Lung (tissue), 12 donors: ENCODE measurements around the gene GIT2. TPM values are rescaled to one million over a fixed set of nuclear protein-coding genes. Genes with fewer than 3 reads are reported as not detected.

Experiments used
- ATAC-seq: fragments of 200-7000 bp; cut with Tn5 transposase; one replicate; pipeline ENCODE4 v1.9.1; 2020; ENCODE audit warnings: moderate number of reproducible peaks; ENCODE audit not compliant: insufficient read depth, low FRiP score
- DNase-seq, 3 donors: peaks; one replicate each; pipeline ENCODE4 v3.0.0-alpha.2; 2013 to 2017
- H3K27ac ChIP-seq, 2 donors: one replicate each; pipeline ENCODE4 v1.5.1; 2013; ENCODE audit warnings: mild to moderate bottlenecking in 2 of 2, moderate library complexity in 2 of 2, control low read depth in 1 of 2, inconsistent platforms in 1 of 2, low read depth in 1 of 2, low read length in 1 of 2
- H3K27me3 ChIP-seq, 3 donors: one replicate each; pipeline ENCODE4 v1.5.1; 2013; ENCODE audit warnings: low read length in 2 of 3; ENCODE audit not compliant: control insufficient read depth in 3 of 3, insufficient read depth in 3 of 3
- H3K36me3 ChIP-seq, 4 donors: one replicate each; pipeline ENCODE4 v1.5.1; 2013; ENCODE audit warnings: low read length in 4 of 4, mild to moderate bottlenecking in 1 of 4, moderate library complexity in 1 of 4; ENCODE audit not compliant: control insufficient read depth in 4 of 4, insufficient read depth in 4 of 4
- H3K4me1 ChIP-seq, 5 donors: one replicate each; pipeline ENCODE4 v1.5.1; 2013; ENCODE audit warnings: low read length in 5 of 5, mild to moderate bottlenecking in 2 of 5, moderate library complexity in 1 of 5; ENCODE audit not compliant: control insufficient read depth in 5 of 5, insufficient read depth in 5 of 5
- H3K4me3 ChIP-seq: one replicate; pipeline ENCODE4 v1.5.1; 2013; ENCODE audit warnings: mild to moderate bottlenecking, control low read depth, moderate library complexity
- H3K9ac ChIP-seq, 2 donors: one replicate each; pipeline ENCODE4 v1.5.1; 2013; ENCODE audit warnings: low read length in 2 of 2, control low read depth in 1 of 2; ENCODE audit not compliant: insufficient read depth in 1 of 2
- H3K9me3 ChIP-seq, 4 donors: one replicate each; pipeline ENCODE4 v1.5.1; 2013; ENCODE audit warnings: low read length in 3 of 4, mild to moderate bottlenecking in 1 of 4, moderate library complexity in 1 of 4; ENCODE audit not compliant: control insufficient read depth in 4 of 4, insufficient read depth in 3 of 4
- CTCF ChIP-seq: IDR thresholded peaks from 2 replicates; pipeline ENCODE4 v1.5.1; 2012; ENCODE audit warnings: mild to moderate bottlenecking; ENCODE audit errors: control extremely low read depth, extremely low read depth
- WGBS, 2 donors: extraction: QIAGEN DNeasy Blood & Tissue Kit; methylation state at CpG; one replicate each; pipeline ENCODE4 v1.1.7; 2013; 5-methylcytosine and 5-hydroxymethylcytosine counted together
- polyA plus RNA-seq, 2 donors: library from polyadenylated mRNA; stranded (reverse); fragments of 200-250 nt; gene quantifications; one replicate each; pipeline ENCODE4 v1.2.1, GENCODE V29; 2013
- total RNA-seq, 2 donors: library from RNA; depleted of rRNA in 1 of 2; stranded (reverse); fragments of >200 nt in 1 of 2; gene quantifications; one replicate each; pipeline ENCODE4 v1.2.1, GENCODE V29; 2014 to 2021
- donor health status: control.
- donor health status: control.
- donor health status: Bipolar disorder and iron deficiency.
- donor health status: healthy.
- donor health status: DM: yes; HTN: yes; CAD: no.

The GIT2 gene
- total and polyA plus RNA-seq, 4 donors: 13.5 to 75.8 (median 40.1) TPM

- 74 to 84% methylated on average over 2 of the region's 2 CpGs for WGBS, 2 donors
- DNase-seq (no peak), ATAC-seq (no peak)
- Histone ChIP-seq H3K9me3 (no peaks in the 10 kb centered on the region), H3K27me3 (no peaks in the 10 kb centered on the region), H3K4me3 (no peak overlapping the region), H3K27ac (no peak overlapping the region), H3K36me3 (peaks cover 0 to 16% (median 10%) of the 10 kb centered on the region in 4 donors), H3K9ac (no peak overlapping the region), H3K4me1 (peaks cover 0 to 13% (median 4%) of the 10 kb centered on the region in 5 donors)
- no peak for TF ChIP-seq CTCF
Measured at GRCh38 chr12:109993091-109993490, 3.1 kb downstream of the GIT2 start.

GRCh38 chr12:109991586-109991985 lies 4.6 kb downstream of the GIT2 start:
- no peaks in the 10 kb centered on the region for H3K9me3 ChIP-seq
- H3K4me3 ChIP-seq: no peak overlapping the region
- ATAC-seq (no peak), DNase-seq (no peak)
- H3K27me3 ChIP-seq: no peaks in the 10 kb centered on the region
- H3K9ac ChIP-seq: no peak overlapping the region
- WGBS, 2 donors: 94 to 98% methylated on average over 5 of the region's 5 CpGs
- TF ChIP-seq CTCF: no peak
- no peak overlapping the region for H3K27ac ChIP-seq
- H3K36me3 ChIP-seq: peaks cover 5 to 16% (median 13%) of the 10 kb centered on the region in 4 donors
- peaks cover 0 to 13% (median 4%) of the 10 kb centered on the region in 5 donors for H3K4me1 ChIP-seq

GRCh38 chr12:109989380-109989779 lies 6.8 kb downstream of the GIT2 start:
- Histone ChIP-seq H3K4me3 (no peak overlapping the region), H3K27ac (peak overlapping the region in 1 of 2 donors; percentile 46), H3K36me3 (peaks cover 5 to 24% (median 15%) of the 10 kb centered on the region in 4 donors), H3K4me1 (peaks cover 0 to 4% (median 0%) of the 10 kb centered on the region in 5 donors), H3K9ac (no peak overlapping the region), H3K9me3 (no peaks in the 10 kb centered on the region), H3K27me3 (no peaks in the 10 kb centered on the region)
- no peak for TF ChIP-seq CTCF
- 73 to 85% methylated on average over 5 of the region's 5 CpGs for WGBS, 2 donors
- ATAC-seq: no peak
- DNase-seq: no peak

GRCh38 chr12:109988903-109989302 lies 7.3 kb downstream of the GIT2 start:
- 77 to 79% methylated on average over 8 of the region's 8 CpGs for WGBS, 2 donors

More at GRCh38 chr12:109988903-109989302, 7.3 kb downstream of the GIT2 start:
- no peak overlapping the region for H3K4me3 ChIP-seq
- H3K9ac ChIP-seq: no peak overlapping the region
- H3K9me3 ChIP-seq: no peaks in the 10 kb centered on the region
- DNase-seq (no peak), ATAC-seq (no peak)
- TF ChIP-seq CTCF: no peak
- no peaks in the 10 kb centered on the region for H3K27me3 ChIP-seq
- H3K27ac ChIP-seq: peak overlapping the region in 1 of 2 donors; percentile 46
- peaks cover 5 to 24% (median 17%) of the 10 kb centered on the region in 4 donors for H3K36me3 ChIP-seq
- peaks cover 0 to 3% (median 0%) of the 10 kb centered on the region in 5 donors for H3K4me1 ChIP-seq
